Stimulated activated CD8-positive, alpha-beta memory T cell treated with anti-CD3 and anti-CD28 coated beads, Interleukin-15, amount 100 ng/mL, for 4 hours (primary cell): Measurements from ENCODE around the gene REXO4.
A peak's percentile ranks its signal among the peaks of the same experiment; 100 is the strongest.
"Not testable (repeated sequence)": the region's sequence is repeated elsewhere in the genome, so short reads cannot be mapped to it uniquely, and the experiment has no call there.

Source experiments
- DNase-seq, 2 donors: peaks; one replicate each; pipeline ENCODE4 v3.0.0-alpha.2; 2020; ENCODE audit warnings: low read depth in 2 of 2

REXO4 gene

GRCh38 chr9:133389562-133389961, 28.2 kb downstream of the REXO4 start:
- no peak for DNase-seq

GRCh38 chr9:133389025-133389557, 28.7 kb downstream of the REXO4 start:
- no peak for DNase-seq

GRCh38 chr9:133387680-133388079, 30.1 kb downstream of the REXO4 start:
- no peak for DNase-seq

- DNase-seq = no peak
Observed at GRCh38 chr9:133386338-133386737, 31.5 kb downstream of the REXO4 start.

- no peak for DNase-seq
Observed at GRCh38 chr9:133385452-133385851, 32.4 kb downstream of the REXO4 start.

GRCh38 chr9:133384736-133385321, 33.0 kb downstream of the REXO4 start:
- DNase-seq = no peak

GRCh38 chr9:133383438-133383837, 34.4 kb downstream of the REXO4 start:
- DNase-seq = no peak

GRCh38 chr9:133382507-133383141, 35.2 kb downstream of the REXO4 start:
- no peak for DNase-seq

- DNase-seq = no peak
Observed at GRCh38 chr9:133380734-133381133, 37.1 kb downstream of the REXO4 start.

- no peak for DNase-seq
Observed at GRCh38 chr9:133379153-133380086, 38.4 kb downstream of the REXO4 start.

GRCh38 chr9:133378408-133378962, 39.3 kb downstream of the REXO4 start:
- DNase-seq = no peak

- DNase-seq = no peak
Observed at GRCh38 chr9:133377721-133378216, 40.0 kb downstream of the REXO4 start.

GRCh38 chr9:133377280-133377679, 40.5 kb downstream of the REXO4 start:
- not testable (repeated sequence) for DNase-seq

- DNase-seq = peak; percentile 86 to 93
Observed at GRCh38 chr9:133375724-133376654, 41.8 kb downstream of the REXO4 start, which contains the start of the genes STKLD1 and SURF4. Gene STKLD1 (plus strand): TSS chr9:133376366. CDS start chr9:133376474, 108 bp downstream. Gene SURF4 (minus strand): TSS chr9:133376060. CDS start chr9:133375969, 91 bp downstream.

- DNase-seq = no peak
Observed at GRCh38 chr9:133375116-133375723, 42.6 kb downstream of the REXO4 start.

- no peak for DNase-seq
Observed at GRCh38 chr9:133374612-133375115, 43.1 kb downstream of the REXO4 start.

GRCh38 chr9:133372144-133372543, 45.7 kb downstream of the REXO4 start:
- no peak for DNase-seq

- peak; percentile 40 to 54 for DNase-seq
Observed at GRCh38 chr9:133371261-133371711, 46.5 kb downstream of the REXO4 start.

GRCh38 chr9:133370685-133371084, 47.1 kb downstream of the REXO4 start:
- no peak for DNase-seq

GRCh38 chr9:133369933-133370332, 47.9 kb downstream of the REXO4 start:
- DNase-seq = no peak
